ENCODE results near the gene CYSLTR2. TPM values are rescaled to one million over a fixed set of nuclear protein-coding genes. Genes with fewer than 3 reads are reported as not detected.

The CYSLTR2 gene
- total and polyA plus RNA-seq, 2 of the 8 experiments (the other 6 are each of a cell fraction or from before 2014, with no cell fraction given): not detected

GRCh38 chr13:48626077-48626449 lies 27.7 kb upstream of the CYSLTR2 start:
- Histone ChIP-seq H2BK20ac (ENCODE audit: low read length) (no peak overlapping the region), H3K36me3 (ENCODE audit: control insufficient read depth in 2 of 4, insufficient read depth in 4 of 4, low read length in 3 of 4) (no peaks in the 10 kb centered on the region), H2AK5ac (ENCODE audit: low read depth, low read length) (no peak overlapping the region), H3K79me2 (ENCODE audit: control insufficient read depth in 1 of 2, insufficient read depth in 2 of 2, low read length in 2 of 2) (no peaks in the 10 kb centered on the region), H4K20me1 (replicated peaks in 1 of 2; ENCODE audit: control insufficient read depth in 1 of 2, insufficient read depth in 2 of 2, low read length in 2 of 2) (no peaks in the 10 kb centered on the region), H3K4me1 (replicated peaks in 1 of 4; ENCODE audit: control insufficient read depth in 3 of 4, insufficient read depth in 4 of 4, low read length in 3 of 4) (no peaks in the 10 kb centered on the region), H3K18ac (ENCODE audit: extremely low read depth, low read length) (no peak overlapping the region), H3K79me1 (ENCODE audit: low read depth, low read length) (no peaks in the 10 kb centered on the region), H3K14ac (ENCODE audit: insufficient read length) (no peak overlapping the region), H2BK15ac (ENCODE audit: low read length) (no peak overlapping the region), H3K23ac (ENCODE audit: insufficient read length) (no peak overlapping the region), H3K27me3 (replicated peaks in 1 of 4; ENCODE audit: control insufficient read depth in 3 of 4, extremely low read depth in 1 of 4, insufficient read depth in 3 of 4, low read length in 3 of 4) (no peaks in the 10 kb centered on the region), H4K8ac (ENCODE audit: extremely low read depth, insufficient read depth, low read length) (no peak overlapping the region), H4K5ac (ENCODE audit: insufficient read length, low read depth, low read length) (no peak overlapping the region), H2BK120ac (replicated peaks; ENCODE audit: low read depth, low read length) (no peak overlapping the region), H3K4ac (replicated peaks; ENCODE audit: insufficient read length, low read depth, low read length) (no peak overlapping the region), H4K91ac (replicated peaks; ENCODE audit: insufficient read length, low read length) (no peak overlapping the region), H2AFZ (ENCODE audit: low read length) (no peak overlapping the region), H3K23me2 (ENCODE audit: low read depth, low read length) (no peaks in the 10 kb centered on the region), H3K56ac (replicated peaks; ENCODE audit: insufficient read length, low read depth, low read length) (no peak overlapping the region), H3K27ac (ENCODE audit: low read depth, low read length) (no peak overlapping the region), H3K9ac (replicated peaks in 1 of 4; ENCODE audit: extremely low read depth in 1 of 4, low read depth in 3 of 4, low read length in 3 of 4) (no peak overlapping the region), H2BK12ac (ENCODE audit: low read depth, low read length) (no peak overlapping the region), H3K4me2 (ENCODE audit: insufficient read depth in 1 of 2, low read depth in 2 of 2, low read length in 2 of 2) (no peak overlapping the region), H3K9me3 (ENCODE audit: insufficient read depth in 2 of 2, low read depth in 1 of 2, low read length in 1 of 2) (no peaks in the 10 kb centered on the region), H3K4me3 (ENCODE audit: extremely low read depth in 1 of 4, insufficient read depth in 2 of 4, low read depth in 3 of 4, low read length in 4 of 4) (no peak overlapping the region), H2BK5ac (ENCODE audit: low read depth, low read length) (no peak overlapping the region)
- ChIA-PET CTCF (ENCODE audit: partially characterized antibody) (interaction anchor here (0.9 kb wide), 1 partner anchor 63 kb away, joined by 3 read pairs; no protein-coding TSS in a partner anchor), POLR2A (ENCODE audit: partially characterized antibody) (no interaction called here)
- 88% methylated on average over 1 of the region's 1 CpG; no CpG with 5 or more reads in 1 of the 2 experiments for WGBS, 2 experiments (ENCODE audit: extremely low coverage in 1 of 2, insufficient coverage in 1 of 2, insufficient read length in 1 of 2, insufficient replicate concordance in 2 of 2, low coverage in 1 of 2, low lambda C conversion rate in 2 of 2, missing lambda C conversion rate in 1 of 2)
- FAIRE-seq (no peak), DNase-seq (ENCODE audit: low read depth in 1 of 2, low spot score in 2 of 2) (no peak)
- TF ChIP-seq TAF7 (optimal IDR thresholded peaks at IDR 0.05; ENCODE audit: borderline replicate concordance, low read depth, low read length) (no peak), ATF2 (IDR thresholded peaks at IDR 0.05; ENCODE audit: low read length) (no peak), POLR2A (IDR thresholded peaks at IDR 0.05; ENCODE audit: control extremely low read depth in 1 of 2, low read depth in 2 of 2, low read length in 2 of 2) (no peak), FOSL1 (IDR thresholded peaks at IDR 0.05; ENCODE audit: insufficient read depth, low read depth, low read length) (no peak), BCL11A (IDR thresholded peaks at IDR 0.05; ENCODE audit: low read depth in 2 of 2, low read length in 2 of 2) (no peak), SP2 (IDR thresholded peaks at IDR 0.05; ENCODE audit: low read length) (no peak), POLR2AphosphoS5 (IDR thresholded peaks at IDR 0.05; ENCODE audit: low read depth, low read length) (no peak), SRF (IDR thresholded peaks at IDR 0.05; ENCODE audit: low read depth, low read length) (no peak), MAX (IDR thresholded peaks at IDR 0.05) (no peak)
